WTC11 (cell line): Measurements from ENCODE around the gene SPATC1L. TPM values are rescaled to one million over a fixed set of nuclear protein-coding genes. Genes with fewer than 3 reads are reported as not detected.

Experiments used
- ATAC-seq: fragments of 200-7000 bp; cut with Tn5 transposase; 2 replicates; pipeline ENCODE4 v1.10.0; 2021; ENCODE audit warnings: mild to moderate bottlenecking, moderate library complexity
- CTCF ChIA-PET: fragments of 300-600 bp; sonication (Branson Sonifier 250); formaldehyde crosslinking; loops from one replicate; lab custom pipeline; 2021; ENCODE audit warnings: antibody characterized with exemption; lab: Charles Lee
- POLR2A ChIA-PET: fragments of 350-600 bp; sonication (Branson Sonifier 250); formaldehyde crosslinking; loops from one replicate; lab custom pipeline; 2021; ENCODE audit warnings: antibody characterized with exemption; lab: Charles Lee
- DNase-seq: peaks from one replicate; pipeline ENCODE4 v3.0.0; 2021; ENCODE audit warnings: low spot score
- H3K27ac Mint-ChIP-seq: 2 replicates; pipeline ENCODE4 v1.8.0; 2021; ENCODE audit warnings: mixed read lengths
- H3K27me3 Mint-ChIP-seq: 2 replicates; pipeline ENCODE4 v1.8.0; 2021; ENCODE audit warnings: low read depth, mild to moderate bottlenecking, moderate library complexity, mixed read lengths
- H3K36me3 Mint-ChIP-seq: 2 replicates; pipeline ENCODE4 v1.8.0; 2021; ENCODE audit warnings: mixed read lengths
- H3K4me1 Mint-ChIP-seq: 2 replicates; pipeline ENCODE4 v1.8.0; 2022; ENCODE audit warnings: mixed read lengths
- H3K4me3 Mint-ChIP-seq: 2 replicates; pipeline ENCODE4 v1.8.0; 2021; ENCODE audit warnings: mild to moderate bottlenecking, moderate library complexity, mixed read lengths
- H3K9me3 Mint-ChIP-seq: 2 replicates; pipeline ENCODE4 v1.8.0; 2021; ENCODE audit warnings: mixed read lengths
- EMX1 ChIP-seq: fragments of 250-450 bp; sonication (Bioruptor Pico); IDR thresholded peaks from 2 replicates; pipeline ENCODE4 v1.8.0; 2021; ENCODE audit warnings: mild to moderate bottlenecking
- FOXJ3 ChIP-seq: sonication (generic); formaldehyde crosslinking; IDR thresholded peaks from 2 replicates; pipeline ENCODE4 v1.9.0; 2021; ENCODE audit warnings: missing genetic modification reagents, mild to moderate bottlenecking, borderline replicate concordance
- JUN ChIP-seq: sonication (generic); formaldehyde crosslinking; IDR thresholded peaks from 2 replicates; pipeline ENCODE4 v1.8.0; 2023; ENCODE audit warnings: mild to moderate bottlenecking, missing genetic modification reagents
- NR2C2 ChIP-seq: sonication (generic); formaldehyde crosslinking; IDR thresholded peaks from 2 replicates; pipeline ENCODE4 v1.8.0; 2022; ENCODE audit warnings: mild to moderate bottlenecking, missing genetic modification reagents
- SMAD3 ChIP-seq: sonication (generic); formaldehyde crosslinking; IDR thresholded peaks from 2 replicates; pipeline ENCODE4 v1.8.0; 2022; ENCODE audit warnings: missing genetic modification reagents, mild to moderate bottlenecking, borderline replicate concordance
- SOX15 ChIP-seq: fragments of 250-450 bp; sonication (Bioruptor Pico); IDR thresholded peaks from 2 replicates; pipeline ENCODE4 v1.9.0; 2021; ENCODE audit warnings: mild to moderate bottlenecking
- ZBTB21 ChIP-seq: sonication (generic); formaldehyde crosslinking; IDR thresholded peaks from 2 replicates; pipeline ENCODE4 v1.8.1; 2023; ENCODE audit warnings: mild to moderate bottlenecking, missing genetic modification reagents, borderline replicate concordance
- ZNF121 ChIP-seq: sonication (generic); formaldehyde crosslinking; IDR thresholded peaks from 2 replicates; pipeline ENCODE4 v1.8.0; 2023; ENCODE audit warnings: missing genetic modification reagents
- total RNA-seq: library from RNA; stranded (reverse); gene quantifications from 3 replicates; pipeline ENCODE4 v1.2.3, GENCODE V29; 2021
- TF ChIP-seq, protein P1 (sequence below): fragments of 200-600 bp; IDR thresholded peaks from 2 replicates; pipeline ENCODE4 v1.8.0; 2022; ENCODE audit warnings: antibody characterized with exemption
- TF ChIP-seq, protein P2 (sequence below): sonication (generic); formaldehyde crosslinking; IDR thresholded peaks from 2 replicates; pipeline ENCODE4 v1.8.1; 2023; ENCODE audit warnings: mild to moderate bottlenecking, moderate library complexity, missing genetic modification reagents
- TF ChIP-seq, protein P3 (sequence below): sonication (generic); formaldehyde crosslinking; IDR thresholded peaks from 2 replicates; pipeline ENCODE4 v1.8.1; 2022; ENCODE audit warnings: missing genetic modification reagents, borderline replicate concordance
- TF ChIP-seq, protein P4 (sequence below): sonication (generic); formaldehyde crosslinking; IDR thresholded peaks from 2 replicates; pipeline ENCODE4 v1.8.0; 2022; ENCODE audit warnings: mild to moderate bottlenecking, missing genetic modification reagents
- TF ChIP-seq, protein P5 (sequence below): sonication (generic); formaldehyde crosslinking; IDR thresholded peaks from 2 replicates; pipeline ENCODE4 v1.8.0; 2023; ENCODE audit warnings: missing genetic modification reagents, mild to moderate bottlenecking, borderline replicate concordance
- TF ChIP-seq, protein P6 (sequence below): sonication (generic); formaldehyde crosslinking; IDR thresholded peaks from 2 replicates; pipeline ENCODE4 v1.8.1; 2022; ENCODE audit warnings: mild to moderate bottlenecking, moderate library complexity, missing genetic modification reagents
- TF ChIP-seq, protein P7 (sequence below): fragments of 250-450 bp; sonication (Bioruptor Pico); IDR thresholded peaks from 2 replicates; pipeline ENCODE4 v1.9.0; 2021; ENCODE audit warnings: mild to moderate bottlenecking, borderline replicate concordance
- TF ChIP-seq, protein P8 (sequence below): fragments of 250-450 bp; sonication (Bioruptor Pico); IDR thresholded peaks from 2 replicates; pipeline ENCODE4 v1.9.0; 2021; ENCODE audit warnings: mild to moderate bottlenecking

The SPATC1L gene
- total RNA-seq, 1 experiment from 2014 or later, result 61.7 TPM

DNA sequence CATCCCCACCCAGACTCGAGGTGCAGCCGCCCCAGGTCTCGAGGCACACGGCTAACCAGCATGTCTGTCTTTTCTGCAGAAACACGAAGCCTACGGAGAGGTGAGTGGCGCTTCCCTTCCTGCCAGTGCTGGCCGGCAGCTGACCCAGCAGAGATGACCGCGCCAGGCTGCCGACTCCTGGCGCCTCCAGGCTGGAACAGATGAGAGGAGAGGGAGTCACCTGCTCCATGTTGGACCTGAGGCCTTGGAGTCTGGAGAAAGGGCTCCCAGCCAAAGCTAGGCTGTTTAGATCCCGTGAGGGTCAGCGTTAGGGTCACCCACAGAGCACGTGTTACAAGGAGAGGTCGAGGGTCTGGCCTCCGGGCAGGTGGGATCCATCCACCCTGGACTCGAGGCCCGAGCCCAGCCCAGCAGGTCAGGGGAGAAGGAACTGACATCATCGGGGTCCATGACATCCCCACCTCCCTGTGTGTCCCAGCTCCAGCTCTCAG is 71.5 kb downstream of the SPATC1L start:
- TF ChIP-seq, protein P1, sequence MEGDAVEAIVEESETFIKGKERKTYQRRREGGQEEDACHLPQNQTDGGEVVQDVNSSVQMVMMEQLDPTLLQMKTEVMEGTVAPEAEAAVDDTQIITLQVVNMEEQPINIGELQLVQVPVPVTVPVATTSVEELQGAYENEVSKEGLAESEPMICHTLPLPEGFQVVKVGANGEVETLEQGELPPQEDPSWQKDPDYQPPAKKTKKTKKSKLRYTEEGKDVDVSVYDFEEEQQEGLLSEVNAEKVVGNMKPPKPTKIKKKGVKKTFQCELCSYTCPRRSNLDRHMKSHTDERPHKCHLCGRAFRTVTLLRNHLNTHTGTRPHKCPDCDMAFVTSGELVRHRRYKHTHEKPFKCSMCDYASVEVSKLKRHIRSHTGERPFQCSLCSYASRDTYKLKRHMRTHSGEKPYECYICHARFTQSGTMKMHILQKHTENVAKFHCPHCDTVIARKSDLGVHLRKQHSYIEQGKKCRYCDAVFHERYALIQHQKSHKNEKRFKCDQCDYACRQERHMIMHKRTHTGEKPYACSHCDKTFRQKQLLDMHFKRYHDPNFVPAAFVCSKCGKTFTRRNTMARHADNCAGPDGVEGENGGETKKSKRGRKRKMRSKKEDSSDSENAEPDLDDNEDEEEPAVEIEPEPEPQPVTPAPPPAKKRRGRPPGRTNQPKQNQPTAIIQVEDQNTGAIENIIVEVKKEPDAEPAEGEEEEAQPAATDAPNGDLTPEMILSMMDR, result no peak
- no peak for TF ChIP-seq EMX1
- no peak for TF ChIP-seq NR2C2 (CRISPR knock-in tag)
- no peak for TF ChIP-seq SOX15
- TF ChIP-seq SMAD3 (CRISPR knock-in tag), result no peak
- TF ChIP-seq, protein P2, sequence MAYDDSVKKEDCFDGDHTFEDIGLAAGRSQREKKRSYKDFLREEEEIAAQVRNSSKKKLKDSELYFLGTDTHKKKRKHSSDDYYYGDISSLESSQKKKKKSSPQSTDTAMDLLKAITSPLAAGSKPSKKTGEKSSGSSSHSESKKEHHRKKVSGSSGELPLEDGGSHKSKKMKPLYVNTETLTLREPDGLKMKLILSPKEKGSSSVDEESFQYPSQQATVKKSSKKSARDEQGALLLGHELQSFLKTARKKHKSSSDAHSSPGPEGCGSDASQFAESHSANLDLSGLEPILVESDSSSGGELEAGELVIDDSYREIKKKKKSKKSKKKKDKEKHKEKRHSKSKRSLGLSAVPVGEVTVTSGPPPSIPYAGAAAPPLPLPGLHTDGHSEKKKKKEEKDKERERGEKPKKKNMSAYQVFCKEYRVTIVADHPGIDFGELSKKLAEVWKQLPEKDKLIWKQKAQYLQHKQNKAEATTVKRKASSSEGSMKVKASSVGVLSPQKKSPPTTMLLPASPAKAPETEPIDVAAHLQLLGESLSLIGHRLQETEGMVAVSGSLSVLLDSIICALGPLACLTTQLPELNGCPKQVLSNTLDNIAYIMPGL, result no peak
- Mint-ChIP-seq H3K27me3 (peaks cover 2% of the 10 kb centered on the region; the same call in 1 of the 2 replicates), H3K4me1 (peaks cover under 1% of the 10 kb centered on the region), H3K9me3 (peaks cover 17% of the 10 kb centered on the region), H3K27ac (no peak overlapping the region), H3K4me3 (no peak overlapping the region), H3K36me3 (peaks cover 46% of the 10 kb centered on the region)
- ChIA-PET CTCF (no interaction called here), POLR2A (no interaction called here)
- ATAC-seq (no peak), DNase-seq (no peak)

DNA sequence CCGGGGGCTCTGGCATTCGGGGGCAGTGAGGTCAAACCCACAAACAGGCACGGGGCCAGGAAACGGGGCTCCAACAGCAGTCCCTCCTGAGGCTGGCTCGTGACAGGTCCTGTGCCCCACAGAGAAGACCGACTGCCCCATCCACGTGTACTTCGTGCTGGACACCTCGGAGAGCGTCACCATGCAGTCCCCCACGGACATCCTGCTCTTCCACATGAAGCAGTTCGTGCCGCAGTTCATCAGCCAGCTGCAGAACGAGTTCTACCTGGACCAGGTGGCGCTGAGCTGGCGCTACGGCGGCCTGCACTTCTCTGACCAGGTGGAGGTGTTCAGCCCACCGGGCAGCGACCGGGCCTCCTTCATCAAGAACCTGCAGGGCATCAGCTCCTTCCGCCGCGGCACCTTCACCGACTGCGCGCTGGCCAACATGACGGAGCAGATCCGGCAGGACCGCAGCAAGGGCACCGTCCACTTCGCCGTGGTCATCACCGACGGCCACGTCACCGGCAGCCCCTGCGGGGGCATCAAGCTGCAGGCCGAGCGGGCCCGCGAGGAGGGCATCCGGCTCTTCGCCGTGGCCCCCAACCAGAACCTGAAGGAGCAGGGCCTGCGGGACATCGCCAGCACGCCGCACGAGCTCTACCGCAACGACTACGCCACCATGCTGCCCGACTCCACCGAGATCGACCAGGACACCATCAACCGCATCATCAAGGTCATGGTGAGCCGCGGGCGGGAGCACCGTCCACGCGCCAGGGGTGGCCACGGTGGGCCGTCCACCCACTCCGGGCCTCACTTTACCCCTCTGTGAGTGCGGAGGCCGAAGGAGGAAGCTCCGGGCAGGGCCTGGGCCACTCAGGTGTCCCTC is 72.2 kb downstream of the SPATC1L start:
- H3K9me3 Mint-ChIP-seq, result peaks cover 24% of the 10 kb centered on the region
- peaks cover 7% of the 10 kb centered on the region for H3K4me1 Mint-ChIP-seq
- POLR2A ChIA-PET, result no interaction called here
- DNase-seq (no peak), ATAC-seq (no peak)
- CTCF ChIA-PET, result interaction anchor here (1.9 kb wide), 1 partner anchor 17 kb away, joined by 5 read pairs; no protein-coding TSS in a partner anchor
- H3K36me3 Mint-ChIP-seq, result peaks cover 53% of the 10 kb centered on the region
- H3K27ac Mint-ChIP-seq, result no peak overlapping the region
- H3K27me3 Mint-ChIP-seq, result peaks cover 2% of the 10 kb centered on the region; the same call in 1 of the 2 replicates
- no peak overlapping the region for H3K4me3 Mint-ChIP-seq
- TF ChIP-seq, protein P3, sequence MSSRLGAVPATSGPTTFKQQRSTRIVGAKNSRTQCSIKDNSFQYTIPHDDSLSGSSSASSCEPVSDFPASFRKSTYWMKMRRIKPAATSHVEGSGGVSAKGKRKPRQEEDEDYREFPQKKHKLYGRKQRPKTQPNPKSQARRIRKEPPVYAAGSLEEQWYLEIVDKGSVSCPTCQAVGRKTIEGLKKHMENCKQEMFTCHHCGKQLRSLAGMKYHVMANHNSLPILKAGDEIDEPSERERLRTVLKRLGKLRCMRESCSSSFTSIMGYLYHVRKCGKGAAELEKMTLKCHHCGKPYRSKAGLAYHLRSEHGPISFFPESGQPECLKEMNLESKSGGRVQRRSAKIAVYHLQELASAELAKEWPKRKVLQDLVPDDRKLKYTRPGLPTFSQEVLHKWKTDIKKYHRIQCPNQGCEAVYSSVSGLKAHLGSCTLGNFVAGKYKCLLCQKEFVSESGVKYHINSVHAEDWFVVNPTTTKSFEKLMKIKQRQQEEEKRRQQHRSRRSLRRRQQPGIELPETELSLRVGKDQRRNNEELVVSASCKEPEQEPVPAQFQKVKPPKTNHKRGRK (CRISPR knock-in tag), result no peak
- TF ChIP-seq, protein P4, sequence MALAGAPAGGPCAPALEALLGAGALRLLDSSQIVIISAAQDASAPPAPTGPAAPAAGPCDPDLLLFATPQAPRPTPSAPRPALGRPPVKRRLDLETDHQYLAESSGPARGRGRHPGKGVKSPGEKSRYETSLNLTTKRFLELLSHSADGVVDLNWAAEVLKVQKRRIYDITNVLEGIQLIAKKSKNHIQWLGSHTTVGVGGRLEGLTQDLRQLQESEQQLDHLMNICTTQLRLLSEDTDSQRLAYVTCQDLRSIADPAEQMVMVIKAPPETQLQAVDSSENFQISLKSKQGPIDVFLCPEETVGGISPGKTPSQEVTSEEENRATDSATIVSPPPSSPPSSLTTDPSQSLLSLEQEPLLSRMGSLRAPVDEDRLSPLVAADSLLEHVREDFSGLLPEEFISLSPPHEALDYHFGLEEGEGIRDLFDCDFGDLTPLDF (CRISPR knock-in tag), result no peak
- TF ChIP-seq ZBTB21, result no peak
- TF ChIP-seq, protein P5, sequence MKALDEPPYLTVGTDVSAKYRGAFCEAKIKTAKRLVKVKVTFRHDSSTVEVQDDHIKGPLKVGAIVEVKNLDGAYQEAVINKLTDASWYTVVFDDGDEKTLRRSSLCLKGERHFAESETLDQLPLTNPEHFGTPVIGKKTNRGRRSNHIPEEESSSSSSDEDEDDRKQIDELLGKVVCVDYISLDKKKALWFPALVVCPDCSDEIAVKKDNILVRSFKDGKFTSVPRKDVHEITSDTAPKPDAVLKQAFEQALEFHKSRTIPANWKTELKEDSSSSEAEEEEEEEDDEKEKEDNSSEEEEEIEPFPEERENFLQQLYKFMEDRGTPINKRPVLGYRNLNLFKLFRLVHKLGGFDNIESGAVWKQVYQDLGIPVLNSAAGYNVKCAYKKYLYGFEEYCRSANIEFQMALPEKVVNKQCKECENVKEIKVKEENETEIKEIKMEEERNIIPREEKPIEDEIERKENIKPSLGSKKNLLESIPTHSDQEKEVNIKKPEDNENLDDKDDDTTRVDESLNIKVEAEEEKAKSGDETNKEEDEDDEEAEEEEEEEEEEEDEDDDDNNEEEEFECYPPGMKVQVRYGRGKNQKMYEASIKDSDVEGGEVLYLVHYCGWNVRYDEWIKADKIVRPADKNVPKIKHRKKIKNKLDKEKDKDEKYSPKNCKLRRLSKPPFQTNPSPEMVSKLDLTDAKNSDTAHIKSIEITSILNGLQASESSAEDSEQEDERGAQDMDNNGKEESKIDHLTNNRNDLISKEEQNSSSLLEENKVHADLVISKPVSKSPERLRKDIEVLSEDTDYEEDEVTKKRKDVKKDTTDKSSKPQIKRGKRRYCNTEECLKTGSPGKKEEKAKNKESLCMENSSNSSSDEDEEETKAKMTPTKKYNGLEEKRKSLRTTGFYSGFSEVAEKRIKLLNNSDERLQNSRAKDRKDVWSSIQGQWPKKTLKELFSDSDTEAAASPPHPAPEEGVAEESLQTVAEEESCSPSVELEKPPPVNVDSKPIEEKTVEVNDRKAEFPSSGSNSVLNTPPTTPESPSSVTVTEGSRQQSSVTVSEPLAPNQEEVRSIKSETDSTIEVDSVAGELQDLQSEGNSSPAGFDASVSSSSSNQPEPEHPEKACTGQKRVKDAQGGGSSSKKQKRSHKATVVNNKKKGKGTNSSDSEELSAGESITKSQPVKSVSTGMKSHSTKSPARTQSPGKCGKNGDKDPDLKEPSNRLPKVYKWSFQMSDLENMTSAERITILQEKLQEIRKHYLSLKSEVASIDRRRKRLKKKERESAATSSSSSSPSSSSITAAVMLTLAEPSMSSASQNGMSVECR (CRISPR knock-in tag), result no peak
- TF ChIP-seq, protein P6, sequence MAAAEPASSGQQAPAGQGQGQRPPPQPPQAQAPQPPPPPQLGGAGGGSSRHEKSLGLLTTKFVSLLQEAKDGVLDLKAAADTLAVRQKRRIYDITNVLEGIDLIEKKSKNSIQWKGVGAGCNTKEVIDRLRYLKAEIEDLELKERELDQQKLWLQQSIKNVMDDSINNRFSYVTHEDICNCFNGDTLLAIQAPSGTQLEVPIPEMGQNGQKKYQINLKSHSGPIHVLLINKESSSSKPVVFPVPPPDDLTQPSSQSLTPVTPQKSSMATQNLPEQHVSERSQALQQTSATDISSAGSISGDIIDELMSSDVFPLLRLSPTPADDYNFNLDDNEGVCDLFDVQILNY, result no peak
- TF ChIP-seq, protein P7, sequence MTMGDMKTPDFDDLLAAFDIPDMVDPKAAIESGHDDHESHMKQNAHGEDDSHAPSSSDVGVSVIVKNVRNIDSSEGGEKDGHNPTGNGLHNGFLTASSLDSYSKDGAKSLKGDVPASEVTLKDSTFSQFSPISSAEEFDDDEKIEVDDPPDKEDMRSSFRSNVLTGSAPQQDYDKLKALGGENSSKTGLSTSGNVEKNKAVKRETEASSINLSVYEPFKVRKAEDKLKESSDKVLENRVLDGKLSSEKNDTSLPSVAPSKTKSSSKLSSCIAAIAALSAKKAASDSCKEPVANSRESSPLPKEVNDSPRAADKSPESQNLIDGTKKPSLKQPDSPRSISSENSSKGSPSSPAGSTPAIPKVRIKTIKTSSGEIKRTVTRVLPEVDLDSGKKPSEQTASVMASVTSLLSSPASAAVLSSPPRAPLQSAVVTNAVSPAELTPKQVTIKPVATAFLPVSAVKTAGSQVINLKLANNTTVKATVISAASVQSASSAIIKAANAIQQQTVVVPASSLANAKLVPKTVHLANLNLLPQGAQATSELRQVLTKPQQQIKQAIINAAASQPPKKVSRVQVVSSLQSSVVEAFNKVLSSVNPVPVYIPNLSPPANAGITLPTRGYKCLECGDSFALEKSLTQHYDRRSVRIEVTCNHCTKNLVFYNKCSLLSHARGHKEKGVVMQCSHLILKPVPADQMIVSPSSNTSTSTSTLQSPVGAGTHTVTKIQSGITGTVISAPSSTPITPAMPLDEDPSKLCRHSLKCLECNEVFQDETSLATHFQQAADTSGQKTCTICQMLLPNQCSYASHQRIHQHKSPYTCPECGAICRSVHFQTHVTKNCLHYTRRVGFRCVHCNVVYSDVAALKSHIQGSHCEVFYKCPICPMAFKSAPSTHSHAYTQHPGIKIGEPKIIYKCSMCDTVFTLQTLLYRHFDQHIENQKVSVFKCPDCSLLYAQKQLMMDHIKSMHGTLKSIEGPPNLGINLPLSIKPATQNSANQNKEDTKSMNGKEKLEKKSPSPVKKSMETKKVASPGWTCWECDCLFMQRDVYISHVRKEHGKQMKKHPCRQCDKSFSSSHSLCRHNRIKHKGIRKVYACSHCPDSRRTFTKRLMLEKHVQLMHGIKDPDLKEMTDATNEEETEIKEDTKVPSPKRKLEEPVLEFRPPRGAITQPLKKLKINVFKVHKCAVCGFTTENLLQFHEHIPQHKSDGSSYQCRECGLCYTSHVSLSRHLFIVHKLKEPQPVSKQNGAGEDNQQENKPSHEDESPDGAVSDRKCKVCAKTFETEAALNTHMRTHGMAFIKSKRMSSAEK (CRISPR knock-in tag), result no peak
- TF ChIP-seq JUN (CRISPR knock-in tag), result no peak
- TF ChIP-seq FOXJ3, result no peak
- TF ChIP-seq, protein P8, sequence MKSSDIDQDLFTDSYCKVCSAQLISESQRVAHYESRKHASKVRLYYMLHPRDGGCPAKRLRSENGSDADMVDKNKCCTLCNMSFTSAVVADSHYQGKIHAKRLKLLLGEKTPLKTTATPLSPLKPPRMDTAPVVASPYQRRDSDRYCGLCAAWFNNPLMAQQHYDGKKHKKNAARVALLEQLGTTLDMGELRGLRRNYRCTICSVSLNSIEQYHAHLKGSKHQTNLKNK, result no peak
- no peak for TF ChIP-seq ZNF121
